CD14-positive monocyte (primary cell): Measurements from ENCODE around the gene RPS4Y1. TPM values are rescaled to one million over a fixed set of nuclear protein-coding genes. Genes with fewer than 3 reads are reported as not detected.

Experiments used
- DNase-seq, 3 donors: peaks; one replicate each; pipeline ENCODE4 v3.0.0-alpha.2; 2011 to 2022
- H2AFZ ChIP-seq: 2 replicates; pipeline ENCODE4 v1.6.0; 2012; ENCODE audit warnings: mild to moderate bottlenecking, low read depth, low read length, inconsistent platforms; ENCODE audit not compliant: insufficient read depth, poor library complexity, severe bottlenecking
- H3K27ac ChIP-seq, 2 donors: 1 replicate in 1 of 2; 2 replicates in 1 of 2; pipeline ENCODE4 v1.5.1; 2012 to 2013; ENCODE audit warnings: low read length in 2 of 2, control low read depth in 1 of 2, inconsistent platforms in 1 of 2, low read depth in 1 of 2, mild to moderate bottlenecking in 1 of 2
- H3K27me3 ChIP-seq, 2 donors: one replicate each; pipeline versions ENCODE4 v1.6.0 to v1.6.1; 2011 to 2013; ENCODE audit warnings: low read length in 2 of 2; ENCODE audit not compliant: control insufficient read depth in 2 of 2, insufficient read depth in 2 of 2
- H3K36me3 ChIP-seq, 2 donors: replicated peaks in 1 of 2; 1 replicate in 1 of 2; 2 replicates in 1 of 2; pipeline versions ENCODE4 v1.5.1 to v1.6.1; 2012 to 2013; ENCODE audit warnings: low read length in 2 of 2, control low read depth in 1 of 2, inconsistent platforms in 1 of 2, mild to moderate bottlenecking in 1 of 2; ENCODE audit not compliant: insufficient read depth in 2 of 2, control insufficient read depth in 1 of 2
- H3K4me1 ChIP-seq, 2 donors: 1 replicate in 1 of 2; 2 replicates in 1 of 2; pipeline versions ENCODE4 v1.5.1 to v1.6.1; 2012 to 2013; ENCODE audit warnings: low read length in 2 of 2, control low read depth in 1 of 2, inconsistent platforms in 1 of 2, mild to moderate bottlenecking in 1 of 2, moderate library complexity in 1 of 2; ENCODE audit not compliant: insufficient read depth in 2 of 2, control insufficient read depth in 1 of 2
- H3K4me2 ChIP-seq: replicated peaks from 2 replicates; pipeline ENCODE3; 2012; ENCODE audit warnings: low read length, moderate library complexity, mild to moderate bottlenecking; ENCODE audit not compliant: poor library complexity, severe bottlenecking; ENCODE audit errors: extremely low read depth
- H3K4me3 ChIP-seq, 3 experiments: fragments of 200-600 bp in 1 of 3; sonication (generic) in 1 of 3; replicated peaks in 1 of 3; 1 replicate in 2 of 3; 2 replicates in 1 of 3; pipeline ENCODE4 v1.5.1; 2011 to 2013; ENCODE audit warnings: low read length in 3 of 3, mild to moderate bottlenecking in 3 of 3, control low read depth in 2 of 3, low read depth in 2 of 3, inconsistent platforms in 1 of 3, moderate library complexity in 1 of 3
- H3K79me2 ChIP-seq: 2 replicates; pipeline ENCODE4 v1.6.0; 2012; ENCODE audit warnings: mild to moderate bottlenecking, control low read depth, inconsistent platforms, low read length, moderate library complexity; ENCODE audit not compliant: insufficient read depth
- H3K9ac ChIP-seq: 2 replicates; pipeline ENCODE4 v1.6.0; 2017; ENCODE audit warnings: low read length, mild to moderate bottlenecking; ENCODE audit not compliant: insufficient read depth, poor library complexity, severe bottlenecking
- H3K9me3 ChIP-seq, 2 donors: replicated peaks in 1 of 2; 1 replicate in 1 of 2; 2 replicates in 1 of 2; pipeline versions ENCODE4 v1.5.1 to v1.6.1; 2012 to 2013; ENCODE audit warnings: low read length in 2 of 2, control low read depth in 1 of 2; ENCODE audit not compliant: control insufficient read depth in 1 of 2, insufficient read depth in 1 of 2
- H4K20me1 ChIP-seq: 2 replicates; pipeline ENCODE4 v1.6.0; 2012; ENCODE audit warnings: mild to moderate bottlenecking, low read length, control low read depth, moderate library complexity; ENCODE audit not compliant: insufficient read depth
- H3K27ac Mint-ChIP-seq, 7 donors: one replicate each; pipeline ENCODE4 v1.8.0; 2020; ENCODE audit warnings: mild to moderate bottlenecking in 7 of 7, mixed read lengths in 7 of 7, moderate library complexity in 6 of 7, inconsistent platforms in 2 of 7
- H3K27me3 Mint-ChIP-seq, 3 donors: one replicate each; pipeline ENCODE4 v1.8.0; 2021 to 2022; ENCODE audit warnings: low read depth in 3 of 3, mild to moderate bottlenecking in 3 of 3, mixed read lengths in 3 of 3, moderate library complexity in 3 of 3, inconsistent platforms in 1 of 3
- H3K36me3 Mint-ChIP-seq, 2 donors: one replicate each; pipeline ENCODE4 v1.8.0; 2020; ENCODE audit warnings: mixed read lengths in 2 of 2, inconsistent platforms in 1 of 2, mild to moderate bottlenecking in 1 of 2
- H3K4me1 Mint-ChIP-seq: one replicate; pipeline ENCODE4 v1.8.0; 2020; ENCODE audit warnings: mild to moderate bottlenecking, mixed read lengths
- H3K4me3 Mint-ChIP-seq, 2 donors: one replicate each; pipeline ENCODE4 v1.8.0; 2020; ENCODE audit warnings: mild to moderate bottlenecking in 2 of 2, mixed read lengths in 2 of 2, moderate library complexity in 1 of 2
- H3K9me3 Mint-ChIP-seq, 7 donors: one replicate each; pipeline ENCODE4 v1.8.0; 2020 to 2022; ENCODE audit warnings: mixed read lengths in 7 of 7, mild to moderate bottlenecking in 6 of 7, moderate library complexity in 6 of 7, inconsistent platforms in 2 of 7
- WGBS: methylation state at CpG from one replicate; pipeline ENCODE4 v1.1.5; 2013; ENCODE audit warnings: missing lambda C conversion rate; ENCODE audit not compliant: insufficient coverage; 5-methylcytosine and 5-hydroxymethylcytosine counted together
- intact Hi-C, 2 donors: fragments of 100-400 bp; cut with micrococcal nuclease; formaldehyde crosslinking; loops; one replicate each; pipeline versions ENCODE4 v1.15.0 to v1.15.1; 2023
- polyA plus RNA-seq, 3 donors: library from polyadenylated mRNA; depleted of rRNA in 1 of 3; unstranded in 2 of 3; stranded (reverse) in 1 of 3; fragments of 300-500 nt in 2 of 3; fragments of >200 nt in 1 of 3; fragmentation: Illumina TruSeq in 2 of 3; gene quantifications; 1 replicate in 2 of 3; 2 replicates in 1 of 3; pipeline ENCODE4 v1.2.3, GENCODE V29; 2012 to 2021
- TF ChIP-seq, protein P1 (sequence below): fragments of 200-600 bp; IDR thresholded peaks from one replicate; pipeline ENCODE4 v1.8.0; 2022; ENCODE audit warnings: antibody characterized with exemption, mild to moderate bottlenecking

Gene RPS4Y1
- polyA plus RNA-seq, 3 donors = not detected

GRCh38 chrY:2860511-2860910 is 19.1 kb downstream of the RPS4Y1 start:
- Histone ChIP-seq H3K36me3 (peaks cover 0 to 49% of the 10 kb centered on the region in 2 donors), H3K79me2 (no peaks in the 10 kb centered on the region), H3K4me1 (no peaks in the 10 kb centered on the region), H3K27ac (no peak overlapping the region), H3K4me2 (no peak overlapping the region), H3K9me3 (no peaks in the 10 kb centered on the region), H3K27me3 (no peaks in the 10 kb centered on the region), H3K9ac (no peak overlapping the region), H2AFZ (no peak overlapping the region), H3K4me3 (no peak overlapping the region), H4K20me1 (no peaks in the 10 kb centered on the region)
- Mint-ChIP-seq H3K27ac (peak overlapping the region in 1 of 7 donors; percentile 62), H3K4me3 (no peak overlapping the region), H3K36me3 (peaks cover 0 to 80% of the 10 kb centered on the region in 2 donors), H3K9me3 (no peaks in the 10 kb centered on the region), H3K27me3 (no peaks in the 10 kb centered on the region), H3K4me1 (peaks cover 6% of the 10 kb centered on the region)
- intact Hi-C loops = no loop called here
- TF ChIP-seq, protein P1, sequence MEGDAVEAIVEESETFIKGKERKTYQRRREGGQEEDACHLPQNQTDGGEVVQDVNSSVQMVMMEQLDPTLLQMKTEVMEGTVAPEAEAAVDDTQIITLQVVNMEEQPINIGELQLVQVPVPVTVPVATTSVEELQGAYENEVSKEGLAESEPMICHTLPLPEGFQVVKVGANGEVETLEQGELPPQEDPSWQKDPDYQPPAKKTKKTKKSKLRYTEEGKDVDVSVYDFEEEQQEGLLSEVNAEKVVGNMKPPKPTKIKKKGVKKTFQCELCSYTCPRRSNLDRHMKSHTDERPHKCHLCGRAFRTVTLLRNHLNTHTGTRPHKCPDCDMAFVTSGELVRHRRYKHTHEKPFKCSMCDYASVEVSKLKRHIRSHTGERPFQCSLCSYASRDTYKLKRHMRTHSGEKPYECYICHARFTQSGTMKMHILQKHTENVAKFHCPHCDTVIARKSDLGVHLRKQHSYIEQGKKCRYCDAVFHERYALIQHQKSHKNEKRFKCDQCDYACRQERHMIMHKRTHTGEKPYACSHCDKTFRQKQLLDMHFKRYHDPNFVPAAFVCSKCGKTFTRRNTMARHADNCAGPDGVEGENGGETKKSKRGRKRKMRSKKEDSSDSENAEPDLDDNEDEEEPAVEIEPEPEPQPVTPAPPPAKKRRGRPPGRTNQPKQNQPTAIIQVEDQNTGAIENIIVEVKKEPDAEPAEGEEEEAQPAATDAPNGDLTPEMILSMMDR = no peak
- WGBS = no CpG with 5 or more reads among the region's 2 CpGs
- DNase-seq = no peak

DNA sequence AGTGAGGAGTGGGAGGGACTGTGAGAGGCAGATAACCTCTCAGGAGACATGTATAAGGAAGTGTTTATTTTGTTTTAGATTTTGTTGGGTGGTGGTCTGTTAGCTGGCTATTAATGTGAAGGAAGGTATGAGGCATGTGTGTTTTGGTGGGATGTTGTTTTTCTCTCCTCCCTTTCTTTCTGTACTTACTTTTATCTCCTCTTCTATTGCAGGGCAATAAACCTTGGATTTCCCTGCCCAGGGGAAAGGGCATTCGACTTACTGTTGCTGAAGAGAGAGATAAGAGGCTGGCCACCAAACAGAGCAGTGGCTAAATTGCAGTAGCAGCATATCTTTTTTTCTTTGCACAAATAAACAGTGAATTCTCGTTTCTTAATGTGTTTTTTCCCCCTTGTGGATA is 25.2 kb downstream of the RPS4Y1 start:
- H3K36me3 ChIP-seq = peaks cover 0 to 37% of the 10 kb centered on the region in 2 donors
- Mint-ChIP-seq H3K36me3 (peaks cover 0 to 47% of the 10 kb centered on the region in 2 donors), H3K9me3 (peaks cover 0 to 4% (median 0%) of the 10 kb centered on the region in 7 donors), H3K27me3 (no peaks in the 10 kb centered on the region), H3K4me1 (no peaks in the 10 kb centered on the region), H3K27ac (no peak overlapping the region), H3K4me3 (no peak overlapping the region)
- intact Hi-C loops = no loop called here
- no peak for DNase-seq
- no peaks in the 10 kb centered on the region for H3K79me2 ChIP-seq
- H4K20me1 ChIP-seq = no peaks in the 10 kb centered on the region
- no peak overlapping the region for H3K9ac ChIP-seq
- no peak overlapping the region for H3K4me2 ChIP-seq
- TF ChIP-seq, protein P1 = no peak
- WGBS = no CpG with 5 or more reads among the region's 2 CpGs
- H3K4me3 ChIP-seq = no peak overlapping the region
- H2AFZ ChIP-seq = no peak overlapping the region
- H3K27ac ChIP-seq = no peak overlapping the region
- H3K4me1 ChIP-seq = no peaks in the 10 kb centered on the region
- H3K9me3 ChIP-seq = no peaks in the 10 kb centered on the region
- no peaks in the 10 kb centered on the region for H3K27me3 ChIP-seq
